GM12878 (cell line): ENCODE data around the gene CPNE9. TPM values are rescaled to one million over a fixed set of nuclear protein-coding genes. Genes with fewer than 3 reads are reported as not detected.

Source experiments
- ATAC-seq: fragments of 200-7000 bp; cut with Tn5 transposase; 3 replicates; pipeline ENCODE4 v1.9.1; 2020; ENCODE audit warnings: mild to moderate bottlenecking, moderate library complexity
- BruUV-seq: library from RNA; stranded (reverse); fragments of 400-500 nt; replicated peaks from 2 replicates; lab custom pipeline; 2021; lab: Mats Ljungman, UMichigan
- CTCF ChIA-PET: fragments of 300-600 bp; sonication (Branson Sonifier 250); formaldehyde crosslinking; extraction: SDS; loops from one replicate; lab custom pipeline; 2021; ENCODE audit warnings: inconsistent platforms; lab: Yijun Ruan, JAX
- POLR2A ChIA-PET: fragments of 350-600 bp; formaldehyde crosslinking; extraction: SDS; loops from one replicate; lab custom pipeline; 2021; ENCODE audit warnings: inconsistent platforms; lab: Charles Lee
- RAD21 ChIA-PET: fragments of 300-600 bp; sonication (Branson Sonifier 250); formaldehyde crosslinking; loops from one replicate; lab custom pipeline; 2023; ENCODE audit warnings: antibody characterized with exemption; ENCODE audit not compliant: unreplicated experiment; lab: Charles Lee
- SMC1A ChIA-PET: fragments of 300-600 bp; sonication (Branson Sonifier 250); formaldehyde crosslinking; loops from one replicate; lab custom pipeline; 2023; ENCODE audit not compliant: unreplicated experiment, uncharacterized antibody; lab: Charles Lee
- DNase-seq: peaks from one replicate; pipeline ENCODE4 v3.0.0-alpha.2; 2011; ENCODE audit warnings: low read depth, low spot score
- FAIRE-seq: peaks from 3 replicates; lab custom pipeline; 2011; peaks lifted over from hg19 to GRCh38; lab: Jason Lieb, UNC
- H2AFZ ChIP-seq: 2 replicates; pipeline ENCODE4 v1.6.0; 2011; ENCODE audit warnings: low read depth, low read length, control low read depth; ENCODE audit not compliant: control insufficient read depth
- H3K27ac ChIP-seq: 2 replicates; pipeline ENCODE4 v1.5.1; 2011; ENCODE audit warnings: control low read depth; ENCODE audit not compliant: control insufficient read depth, insufficient read depth
- H3K27me3 ChIP-seq, 2 experiments: replicated peaks in 1 of 2; 2 replicates each; pipeline versions ENCODE4 v1.6.0 to v1.6.1; 2011; ENCODE audit warnings: low read length in 1 of 2; ENCODE audit not compliant: control insufficient read depth in 2 of 2, insufficient read depth in 2 of 2
- H3K36me3 ChIP-seq, 2 experiments: 2 replicates each; pipeline ENCODE4 v1.5.1; 2011; ENCODE audit warnings: low read length in 1 of 2; ENCODE audit not compliant: control insufficient read depth in 2 of 2, insufficient read depth in 2 of 2
- H3K4me1 ChIP-seq: 2 replicates; pipeline ENCODE4 v1.6.1; 2011; ENCODE audit warnings: mild to moderate bottlenecking, low read length, moderate library complexity, mixed read lengths; ENCODE audit not compliant: control insufficient read depth, insufficient read depth
- H3K4me2 ChIP-seq: 2 replicates; pipeline ENCODE4 v1.6.0; 2011; ENCODE audit warnings: control low read depth; ENCODE audit not compliant: control insufficient read depth, insufficient read depth
- H3K4me3 ChIP-seq: fragments of 200-600 bp; sonication (generic); 2 replicates; pipeline ENCODE4 v1.5.1; 2016
- H3K79me2 ChIP-seq: 2 replicates; pipeline ENCODE4 v1.6.0; 2011; ENCODE audit warnings: low read length; ENCODE audit not compliant: control insufficient read depth, insufficient read depth
- H3K9ac ChIP-seq: 2 replicates; pipeline ENCODE4 v1.8.0; 2011; ENCODE audit warnings: low read length, control low read depth, mixed read lengths; ENCODE audit not compliant: control insufficient read depth, insufficient read depth
- H3K9me3 ChIP-seq: replicated peaks from 3 replicates; pipeline ENCODE4 v1.5.1; 2011; ENCODE audit warnings: mild to moderate bottlenecking, low read length; ENCODE audit not compliant: control insufficient read depth, insufficient read depth
- H4K20me1 ChIP-seq: 2 replicates; pipeline ENCODE4 v1.6.0; 2011; ENCODE audit not compliant: control insufficient read depth, insufficient read depth
- CREM ChIP-seq: IDR thresholded peaks from 2 replicates; pipeline ENCODE4 v1.6.1; 2014; ENCODE audit warnings: antibody characterized with exemption, low read depth
- CUX1 ChIP-seq: IDR thresholded peaks from 2 replicates; pipeline ENCODE4 v1.6.1; 2012; ENCODE audit warnings: improper control_type of control experiment, low read depth, low read length; ENCODE audit not compliant: insufficient replicate concordance
- HDAC2 ChIP-seq: fragments of 200-600 bp; sonication (generic); IDR thresholded peaks from 2 replicates; pipeline ENCODE4 v1.6.1; 2017
- IKZF2 ChIP-seq, 2 experiments: fragments of 450-650 bp; IDR thresholded peaks; 2 replicates each; pipeline ENCODE4 v1.6.1; 2017; ENCODE audit warnings: mild to moderate bottlenecking in 2 of 2, moderate library complexity in 2 of 2
- POLR2AphosphoS2 ChIP-seq: IDR thresholded peaks from 2 replicates; pipeline ENCODE4 v1.6.1; 2011; ENCODE audit warnings: low read depth, mild to moderate bottlenecking, low read length, improper control_type of control experiment, moderate library complexity
- RAD21 ChIP-seq: IDR thresholded peaks from 2 replicates; pipeline ENCODE4 v1.6.1; 2011; ENCODE audit warnings: mild to moderate bottlenecking, low read depth, low read length, moderate library complexity; ENCODE audit not compliant: insufficient read depth
- SMAD5 ChIP-seq: IDR thresholded peaks from 2 replicates; pipeline ENCODE4 v1.6.1; 2016; ENCODE audit warnings: antibody characterized with exemption, low read depth
- SP1 ChIP-seq: IDR thresholded peaks from one replicate; pipeline ENCODE4 v1.6.1; 2011; ENCODE audit warnings: low read depth, low read length
- STAT1 ChIP-seq: fragments of 450-650 bp; conservative IDR thresholded peaks from 2 replicates; pipeline ENCODE4 v1.6.1; 2014; ENCODE audit warnings: antibody characterized with exemption, mild to moderate bottlenecking
- TBL1XR1 ChIP-seq: IDR thresholded peaks from 2 replicates; pipeline ENCODE4 v1.6.1; 2012; ENCODE audit warnings: low read depth, low read length, improper control_type of control experiment
- TCF12 ChIP-seq: IDR thresholded peaks from 2 replicates; pipeline ENCODE4 v1.6.1; 2011; ENCODE audit warnings: low read depth, mild to moderate bottlenecking, low read length
- ZNF217 ChIP-seq: fragments of 450-650 bp; IDR thresholded peaks from 2 replicates; pipeline ENCODE4 v1.6.1; 2017; ENCODE audit warnings: antibody characterized with exemption, mild to moderate bottlenecking
- WGBS: methylation state at CpG from one replicate; pipeline ENCODE4 v1.1.6; 2016; ENCODE audit warnings: low lambda C conversion rate; ENCODE audit not compliant: insufficient replicate concordance, insufficient coverage; ENCODE audit errors: missing lambda C conversion rate; 5-methylcytosine and 5-hydroxymethylcytosine counted together
- in situ Hi-C: fragments of 300-500 bp; cut with MboI; formaldehyde crosslinking; loops from 9 replicates; pipeline ENCODE4 v1.14.3; 2018; ENCODE audit warnings: mixed read lengths
- intact Hi-C: fragments of 100-400 bp; cut with micrococcal nuclease; formaldehyde crosslinking; loops from one replicate; pipeline ENCODE4 v1.14.2; 2022; ENCODE audit not compliant: unreplicated experiment
- polyA plus RNA-seq, 11 experiments: library from polyadenylated mRNA; depleted of rRNA in 4 of 11; unstranded in 6 of 11; stranded (reverse) in 5 of 11; fragments of >200 nt; fragmentation: Nextera tagmentation in 4 of 11; fragmentation: Illumina TruSeq in 1 of 11; extraction: Ambion mirVana in 4 of 11; extraction: Trizol in 1 of 11; gene quantifications; 1 replicate in 1 of 11; 2 replicates in 10 of 11; pipeline versions ENCODE4 v1.2.1 to v1.2.3, GENCODE V29; 2011 to 2016; ENCODE audit warnings: inconsistent platforms in 2 of 11, missing spikeins in 2 of 11, low read depth in 1 of 11
- total RNA-seq, 4 experiments: library from RNA; depleted of rRNA in 3 of 4; stranded (reverse); fragments of >200 nt in 3 of 4; fragmentation: Illumina TruSeq in 1 of 4; extraction: Trizol in 1 of 4; gene quantifications; 2 replicates each; pipeline versions ENCODE4 v1.2.1 to v1.2.3, GENCODE V29; 2013 to 2021

Gene CPNE9
- total and polyA plus RNA-seq, 10 of the 15 experiments (the other 5 are each of a cell fraction or from before 2014, with no cell fraction given), result 0.02 to 0.12 (median 0.05) TPM; not detected in 7

- H3K9me3 ChIP-seq, result no peaks in the 10 kb centered on the region
- peaks cover 2 to 9% of the 10 kb centered on the region in 2 experiments; a peak in 3 of 4 replicates for H3K36me3 ChIP-seq
- no peak overlapping the region for H2AFZ ChIP-seq
- ATAC-seq (no peak), DNase-seq (no peak), FAIRE-seq (no peak)
- in situ Hi-C loops, result no loop called here
- BruUV-seq, result no TSS peak
- peaks cover 21% of the 10 kb centered on the region for H3K4me1 ChIP-seq
- intact Hi-C loops, result no loop called here
- no peak overlapping the region for H3K27ac ChIP-seq
- no peak for TF ChIP-seq ZNF217
- TF ChIP-seq CREM, result no peak
- no peak for TF ChIP-seq SP1
- no peak for TF ChIP-seq CUX1
- no peak for TF ChIP-seq STAT1
- no peak for TF ChIP-seq RAD21
- TF ChIP-seq IKZF2 (IDR thresholded peaks at IDR 0.05), result no peak
- TF ChIP-seq POLR2AphosphoS2, result no peak
- TF ChIP-seq HDAC2, result no peak
- TF ChIP-seq SMAD5, result no peak
- TF ChIP-seq TCF12, result no peak
- TF ChIP-seq TBL1XR1, result no peak
- H3K79me2 ChIP-seq, result peaks cover 15% of the 10 kb centered on the region
- no peaks in the 10 kb centered on the region for H3K27me3 ChIP-seq
- H3K4me2 ChIP-seq, result no peak overlapping the region
- 98% methylated on average over 8 of the region's 8 CpGs for WGBS
- SMC1A ChIA-PET, result no interaction called here
- no peaks in the 10 kb centered on the region for H4K20me1 ChIP-seq
- POLR2A ChIA-PET, result interaction anchor here (0.9 kb wide), 1 partner anchor 42 kb away, joined by 3 read pairs; no protein-coding TSS in a partner anchor
- RAD21 ChIA-PET, result no interaction called here
- H3K4me3 ChIP-seq, result no peak overlapping the region
- CTCF ChIA-PET, result no interaction called here
- H3K9ac ChIP-seq, result no peak overlapping the region
These were observed 51.0 kb downstream of the CPNE9 start for GRCh38 chr3:9754678-9755077.
